OCI-LY1 (cell line): Measurements from ENCODE around the gene HSPE1.

Experiments
- H2AFZ ChIP-seq: fragments of 200-600 bp; sonication (generic), shearing (Covaris generic); 2 replicates; pipeline ENCODE4 v1.6.0; 2014; ENCODE audit warnings: antibody characterized with exemption, mild to moderate bottlenecking, low read length
- H3F3A ChIP-seq: fragments of 200-600 bp; sonication (generic), shearing (Covaris generic); 2 replicates; pipeline ENCODE4 v1.6.0; 2014; ENCODE audit warnings: mild to moderate bottlenecking, antibody characterized with exemption, low read length, moderate library complexity; ENCODE audit not compliant: insufficient read depth
- H3K27ac ChIP-seq: fragments of 200-600 bp; sonication (generic); 2 replicates; pipeline ENCODE4 v1.5.1; 2014; ENCODE audit warnings: low read length, mixed run types, mild to moderate bottlenecking, low read depth; ENCODE audit not compliant: poor library complexity, severe bottlenecking
- H3K27me3 ChIP-seq: fragments of 200-600 bp; sonication (generic); 2 replicates; pipeline ENCODE4 v1.6.0; 2014; ENCODE audit warnings: antibody characterized with exemption, mild to moderate bottlenecking, low read length, moderate library complexity; ENCODE audit not compliant: insufficient read depth
- H3K36me3 ChIP-seq: fragments of 200-600 bp; sonication (generic); 2 replicates; pipeline ENCODE4 v1.6.1; 2014; ENCODE audit warnings: mild to moderate bottlenecking, antibody characterized with exemption, low read length, moderate library complexity, mixed read lengths; ENCODE audit not compliant: insufficient read depth
- H3K4me1 ChIP-seq: fragments of 200-600 bp; sonication (generic); 2 replicates; pipeline ENCODE4 v1.5.1; 2014; ENCODE audit warnings: mild to moderate bottlenecking, low read length, moderate library complexity; ENCODE audit not compliant: insufficient read depth, severe bottlenecking
- H3K4me2 ChIP-seq: fragments of 200-600 bp; sonication (generic), shearing (Covaris generic); 2 replicates; pipeline ENCODE4 v1.6.1; 2014; ENCODE audit warnings: low read length
- H3K4me3 ChIP-seq: fragments of 200-600 bp; sonication (generic); 2 replicates; pipeline ENCODE4 v1.5.1; 2014; ENCODE audit warnings: low read length, low read depth, mild to moderate bottlenecking, mixed read lengths; ENCODE audit not compliant: poor library complexity, severe bottlenecking
- H3K79me2 ChIP-seq: fragments of 200-600 bp; shearing (Covaris generic); 2 replicates; pipeline ENCODE4 v1.6.1; 2016; ENCODE audit warnings: mixed run types, low read length, mixed read lengths; ENCODE audit not compliant: insufficient read depth
- H3K9ac ChIP-seq: fragments of 200-600 bp; sonication (generic), shearing (Covaris generic); 2 replicates; pipeline ENCODE4 v1.6.1; 2014; ENCODE audit warnings: mild to moderate bottlenecking, low read length, mixed read lengths
- H3K9me2 ChIP-seq: fragments of 200-600 bp; sonication (generic), shearing (Covaris generic); 2 replicates; pipeline ENCODE4 v1.6.1; 2014; ENCODE audit warnings: low read depth, mild to moderate bottlenecking, low read length, mixed read lengths
- H3K9me3 ChIP-seq: fragments of 200-600 bp; shearing (Covaris generic); 2 replicates; pipeline ENCODE4 v1.6.1; 2014; ENCODE audit warnings: low read length, mixed read lengths
- H4K20me1 ChIP-seq: fragments of 200-600 bp; sonication (generic), shearing (Covaris generic); 2 replicates; pipeline ENCODE4 v1.6.0; 2016; ENCODE audit warnings: mild to moderate bottlenecking, low read length; ENCODE audit not compliant: insufficient read depth
- CTCF ChIP-seq: fragments of 200-600 bp; sonication (generic), shearing (Covaris generic); IDR thresholded peaks from 2 replicates; pipeline ENCODE4 v1.5.1; 2017; ENCODE audit warnings: mild to moderate bottlenecking, antibody characterized with exemption, low read length, moderate library complexity, mixed read lengths
- EZH2 ChIP-seq: fragments of 200-600 bp; sonication (generic), shearing (Covaris generic); IDR thresholded peaks from 2 replicates; pipeline ENCODE4 v1.8.0; 2017; ENCODE audit warnings: borderline replicate concordance, mixed run types, mild to moderate bottlenecking, antibody characterized with exemption, low read length, moderate library complexity, mixed read lengths

The HSPE1 gene

DNA sequence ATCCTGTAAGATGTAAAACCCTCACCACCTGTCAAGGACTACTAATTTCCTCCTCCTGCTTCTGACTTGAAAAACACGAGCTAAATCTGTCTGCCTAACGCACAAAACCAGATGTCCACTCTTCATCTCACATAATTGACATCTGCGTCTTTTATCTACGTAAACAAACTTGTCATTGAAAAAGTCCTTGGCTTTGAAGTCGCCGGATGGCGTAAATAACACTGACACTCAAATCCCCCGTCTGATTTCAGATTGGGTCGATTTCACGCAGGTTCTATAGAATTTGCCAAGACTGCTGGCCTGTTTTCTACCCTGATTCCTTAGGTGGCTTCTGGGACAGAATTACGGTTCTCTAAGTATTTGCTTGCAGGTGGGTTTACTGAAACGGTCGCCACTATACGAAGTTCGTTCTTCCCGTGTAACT lies 15.1 kb downstream of the HSPE1 start:
- Histone ChIP-seq H3K79me2 (peaks cover 46% of the 10 kb centered on the region), H3K36me3 (peaks cover 4% of the 10 kb centered on the region), H3F3A (no peaks in the 10 kb centered on the region), H3K4me1 (peaks cover 31% of the 10 kb centered on the region), H3K4me2 (peak overlapping the region; percentile 84), H3K27me3 (no peaks in the 10 kb centered on the region), H3K27ac (peak overlapping the region; percentile 91), H3K4me3 (peak overlapping the region; percentile 84), H2AFZ (0 out of 2 replicates have a peak overlapping the region, but pooled peaks have one; percentile 4), H4K20me1 (no peaks in the 10 kb centered on the region), H3K9ac (peak overlapping the region; percentile 84), H3K9me3 (no peaks in the 10 kb centered on the region), H3K9me2 (no peaks in the 10 kb centered on the region)
- no peak for TF ChIP-seq EZH2
- TF ChIP-seq CTCF = no peak

DNA sequence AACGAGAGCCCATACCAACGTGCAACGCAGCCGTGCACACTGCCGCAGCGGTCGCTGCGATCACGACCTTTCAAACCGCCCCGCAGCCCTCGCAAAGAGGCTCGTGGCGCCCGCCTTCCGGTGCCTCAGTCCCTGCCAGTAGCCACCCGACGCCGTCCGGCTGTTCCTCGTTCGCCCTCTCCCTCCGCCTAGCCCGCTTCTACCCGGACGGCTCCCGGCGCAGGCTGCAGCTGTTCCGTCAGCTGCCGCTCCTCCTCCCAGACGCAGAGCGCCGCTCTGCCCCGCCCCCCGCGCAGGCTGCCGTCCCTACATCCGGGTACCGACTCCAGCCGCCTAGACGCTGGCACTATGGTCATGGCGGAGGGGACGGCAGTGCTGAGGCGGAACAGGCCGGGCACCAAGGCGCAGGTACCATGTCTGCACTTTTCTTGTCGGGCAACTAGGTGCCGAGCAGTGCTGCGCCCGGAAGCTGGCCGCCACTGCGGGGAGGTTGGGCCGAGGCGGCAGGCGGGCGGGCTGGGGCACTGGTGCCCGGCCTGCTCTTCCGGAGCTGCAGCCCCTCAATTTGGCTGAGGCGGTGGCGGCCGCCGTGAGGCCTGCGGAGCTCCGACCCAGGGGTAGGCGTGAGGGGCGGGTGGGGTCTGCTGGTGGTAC lies 15.7 kb downstream of the HSPE1 start, which contains the start of gene MOB4:
TSS of gene MOB4 (plus strand) at position 328 of the 654 bp plus-strand sequence. CDS start at position 349, 21 bp downstream.
- Histone ChIP-seq H3K9me2 (no peaks in the 10 kb centered on the region), H2AFZ (0 out of 2 replicates have a peak within 1 kb of the TSS, but pooled peaks have one; percentile 4), H3K4me3 (peak within 1 kb of the TSS; percentile 84), H3K4me1 (peaks cover 31% of the 10 kb centered on the region), H3K27me3 (no peaks in the 10 kb centered on the region), H3K9me3 (no peaks in the 10 kb centered on the region), H3K4me2 (peak within 1 kb of the TSS; percentile 84), H3K27ac (peak within 1 kb of the TSS; percentile 91), H4K20me1 (no peaks in the 10 kb centered on the region), H3K79me2 (peaks cover 51% of the 10 kb centered on the region), H3K9ac (peak within 1 kb of the TSS; percentile 84), H3F3A (no peaks in the 10 kb centered on the region), H3K36me3 (peaks cover 8% of the 10 kb centered on the region)
- TF ChIP-seq EZH2 (no peak), CTCF (no peak)

- Histone ChIP-seq H4K20me1 (no peaks in the 10 kb centered on the region), H3K9me2 (no peaks in the 10 kb centered on the region), H3K4me2 (peak overlapping the region; percentile 82), H3K4me3 (peak overlapping the region; percentile 84), H3K27me3 (no peaks in the 10 kb centered on the region), H3K36me3 (peaks cover 10% of the 10 kb centered on the region), H2AFZ (no peak overlapping the region), H3K9ac (peak overlapping the region; percentile 84), H3K9me3 (no peaks in the 10 kb centered on the region), H3K27ac (peak overlapping the region; percentile 91), H3K4me1 (peaks cover 31% of the 10 kb centered on the region), H3K79me2 (peaks cover 54% of the 10 kb centered on the region), H3F3A (no peaks in the 10 kb centered on the region)
- no peak for TF ChIP-seq EZH2
- TF ChIP-seq CTCF = no peak
These were observed 16.2 kb downstream of the HSPE1 start for GRCh38 chr2:197516393-197516761.
